ENCODE measurements around the gene AHI1.

GRCh38 chr6:135291288-135292076 lies 206.1 kb downstream of the AHI1 start:
- TF ChIP-seq ZNF580 (tag by site-specific recombination; IDR thresholded peaks at IDR 0.05) (no peak), CTCF (tag by site-specific recombination; IDR thresholded peaks at IDR 0.05) (no peak), ZNF133 (tag by site-specific recombination; IDR thresholded peaks at IDR 0.05) (no peak), PBX3 (CRISPR knock-in tag; IDR thresholded peaks at IDR 0.05) (no peak), ZNF501 (tag by site-specific recombination; IDR thresholded peaks at IDR 0.05) (no peak), GLIS1 (tag by site-specific recombination; IDR thresholded peaks at IDR 0.05) (no peak), GFI1B (tag by site-specific recombination; IDR thresholded peaks at IDR 0.05) (no peak), ZNF350 (tag by site-specific recombination; IDR thresholded peaks at IDR 0.05) (no peak), ZNF529 (tag by site-specific recombination; IDR thresholded peaks at IDR 0.05; ENCODE audit: insufficient replicate concordance) (no peak), YY1 (tag by site-specific recombination; IDR thresholded peaks at IDR 0.05) (no peak), TCF7L2 (IDR thresholded peaks at IDR 0.05; ENCODE audit: borderline replicate concordance, low read depth, low read length) (0 out of 2 replicates have a peak, but pooled peaks have one; percentile 48), ZSCAN23 (tag by site-specific recombination; IDR thresholded peaks at IDR 0.05) (no peak), SP2 (tag by site-specific recombination; IDR thresholded peaks at IDR 0.05) (no peak)

All from HEK293 (cell line).